ENCODE results near the gene HAPLN2. TPM values are rescaled to one million over a fixed set of nuclear protein-coding genes. Genes with fewer than 3 reads are reported as not detected.
"Not testable (repeated sequence)": the region's sequence is repeated elsewhere in the genome, so short reads cannot be mapped to it uniquely, and the experiment has no call there.

The HAPLN2 gene
- total and polyA plus RNA-seq, 2 experiments from 2014 or later, result not detected

- Histone ChIP-seq H3K27me3 (no peaks in the 10 kb centered on the region), H3K4me1 (ENCODE audit: insufficient read depth) (peaks cover 9% of the 10 kb centered on the region), H3K27ac (peak within 1 kb of the TSS; percentile 82), H3K9me2 (replicated peaks; ENCODE audit: insufficient read depth) (no peaks in the 10 kb centered on the region), H3K9me3 (ENCODE audit: low read depth) (no peaks in the 10 kb centered on the region), H3K4me2 (peak within 1 kb of the TSS; percentile 85), H3K36me3 (replicated peaks; ENCODE audit: insufficient read depth, low read depth) (no peaks in the 10 kb centered on the region), H3K4me3 (peak within 1 kb of the TSS; percentile 67), H2AFZ (peak within 1 kb of the TSS; percentile 97), H3K79me2 (peaks cover 21% of the 10 kb centered on the region), H4K20me1 (ENCODE audit: insufficient read depth, poor library complexity, severe bottlenecking) (no peaks in the 10 kb centered on the region)
- WGBS (ENCODE audit: low lambda C conversion rate, missing lambda C conversion rate), result under 1% methylated on average over 35 of the region's 35 CpGs
- DNase-seq (ENCODE audit: low spot score), result peak; percentile 88
- TF ChIP-seq EZH2phosphoT487 (IDR thresholded peaks at IDR 0.05; ENCODE audit: low read depth, severe bottlenecking, unreplicated experiment), result no peak
- no peak for TF ChIP-seq EZH2 (IDR thresholded peaks at IDR 0.05; ENCODE audit: borderline replicate concordance)
- TF ChIP-seq CTCF (IDR thresholded peaks at IDR 0.05; ENCODE audit: poor library complexity), result no peak
Measured at GRCh38 chr1:156601122-156601830, 17.9 kb upstream of the HAPLN2 start, which contains the start of gene GPATCH4. Gene GPATCH4 (minus strand): TSS chr1:156601479.

- H3K4me1 ChIP-seq (ENCODE audit: insufficient read depth), result peaks cover 9% of the 10 kb centered on the region
- H3K36me3 ChIP-seq (replicated peaks; ENCODE audit: insufficient read depth, low read depth), result no peaks in the 10 kb centered on the region
- peak overlapping the region; percentile 67 for H3K4me3 ChIP-seq
- no peaks in the 10 kb centered on the region for H4K20me1 ChIP-seq (ENCODE audit: insufficient read depth, poor library complexity, severe bottlenecking)
- peak overlapping the region; percentile 97 for H2AFZ ChIP-seq
- DNase-seq (ENCODE audit: low spot score), result no peak
- H3K9me3 ChIP-seq (ENCODE audit: low read depth), result no peaks in the 10 kb centered on the region
- peak overlapping the region; percentile 82 for H3K27ac ChIP-seq
- H3K79me2 ChIP-seq, result peaks cover 21% of the 10 kb centered on the region
- no peaks in the 10 kb centered on the region for H3K27me3 ChIP-seq
- peak overlapping the region; percentile 85 for H3K4me2 ChIP-seq
- no peaks in the 10 kb centered on the region for H3K9me2 ChIP-seq (replicated peaks; ENCODE audit: insufficient read depth)
- TF ChIP-seq EZH2phosphoT487 (IDR thresholded peaks at IDR 0.05; ENCODE audit: low read depth, severe bottlenecking, unreplicated experiment) (no peak), EZH2 (IDR thresholded peaks at IDR 0.05; ENCODE audit: borderline replicate concordance) (no peak), CTCF (IDR thresholded peaks at IDR 0.05; ENCODE audit: poor library complexity) (no peak)
- 87% methylated on average over 12 of the region's 12 CpGs for WGBS (ENCODE audit: low lambda C conversion rate, missing lambda C conversion rate)
Measured at GRCh38 chr1:156601892-156602291, 17.3 kb upstream of the HAPLN2 start.

GRCh38 chr1:156602557-156602993 lies 16.6 kb upstream of the HAPLN2 start:
- Histone ChIP-seq H3K27me3 (no peaks in the 10 kb centered on the region), H3K4me1 (ENCODE audit: insufficient read depth) (peaks cover 9% of the 10 kb centered on the region), H3K27ac (no peak overlapping the region), H3K4me2 (no peak overlapping the region), H3K79me2 (peaks cover 21% of the 10 kb centered on the region), H3K36me3 (replicated peaks; ENCODE audit: insufficient read depth, low read depth) (no peaks in the 10 kb centered on the region), H3K4me3 (no peak overlapping the region), H4K20me1 (ENCODE audit: insufficient read depth, poor library complexity, severe bottlenecking) (no peaks in the 10 kb centered on the region), H3K9me2 (replicated peaks; ENCODE audit: insufficient read depth) (no peaks in the 10 kb centered on the region), H3K9me3 (ENCODE audit: low read depth) (no peaks in the 10 kb centered on the region), H2AFZ (no peak overlapping the region)
- WGBS (ENCODE audit: low lambda C conversion rate, missing lambda C conversion rate), result 41% methylated on average over 10 of the region's 10 CpGs
- TF ChIP-seq EZH2phosphoT487 (IDR thresholded peaks at IDR 0.05; ENCODE audit: low read depth, severe bottlenecking, unreplicated experiment), result no peak
- TF ChIP-seq EZH2 (IDR thresholded peaks at IDR 0.05; ENCODE audit: borderline replicate concordance), result no peak
- peak; percentile 34 for TF ChIP-seq CTCF (IDR thresholded peaks at IDR 0.05; ENCODE audit: poor library complexity)
- DNase-seq (ENCODE audit: low spot score), result no peak

GRCh38 chr1:156607344-156607743 lies 11.9 kb upstream of the HAPLN2 start:
- not testable (repeated sequence) for H3K79me2 ChIP-seq; H3K27ac ChIP-seq; H3K9me3 ChIP-seq (ENCODE audit: low read depth); H2AFZ ChIP-seq; H3K27me3 ChIP-seq; H3K4me1 ChIP-seq (ENCODE audit: insufficient read depth); H3K36me3 ChIP-seq (replicated peaks; ENCODE audit: insufficient read depth, low read depth); DNase-seq (ENCODE audit: low spot score); H3K4me3 ChIP-seq; H4K20me1 ChIP-seq (ENCODE audit: insufficient read depth, poor library complexity, severe bottlenecking); H3K9me2 ChIP-seq (replicated peaks; ENCODE audit: insufficient read depth); H3K4me2 ChIP-seq
- WGBS (ENCODE audit: low lambda C conversion rate, missing lambda C conversion rate), result 97% methylated on average over 4 of the region's 4 CpGs

Measured in hepatocyte (in vitro differentiated cells).